RCC 7860 (cell line): ENCODE data around the gene MATN4.

ENCODE experiments used
- DNase-seq: peaks from one replicate; pipeline ENCODE4 v3.0.0-alpha.2; 2015; ENCODE audit warnings: low spot score
- FAIRE-seq: peaks from 2 replicates; lab custom pipeline; 2012; peaks lifted over from hg19 to GRCh38; lab: Jason Lieb, UNC

The MATN4 gene

DNA sequence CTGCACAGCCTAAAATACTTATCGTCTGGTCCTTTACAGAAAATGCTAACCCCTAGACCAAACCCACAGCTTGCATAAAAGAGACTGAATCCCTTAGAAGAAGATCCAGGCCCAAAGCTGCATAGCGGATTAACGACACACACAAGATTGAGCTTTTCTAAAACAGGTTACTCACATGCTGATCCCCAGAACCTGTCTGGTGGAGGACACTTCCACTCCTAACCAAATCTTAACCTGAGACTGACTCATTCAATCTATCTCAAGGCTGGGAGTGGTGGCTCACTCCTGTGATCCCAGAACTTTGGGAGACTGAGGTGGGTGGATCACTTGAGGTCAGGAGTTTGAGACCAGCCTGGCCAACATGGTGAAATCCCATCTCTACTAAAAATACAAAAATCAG, 50.9 kb downstream of the MATN4 start:
- no peak for DNase-seq
- no peak for FAIRE-seq

DNA sequence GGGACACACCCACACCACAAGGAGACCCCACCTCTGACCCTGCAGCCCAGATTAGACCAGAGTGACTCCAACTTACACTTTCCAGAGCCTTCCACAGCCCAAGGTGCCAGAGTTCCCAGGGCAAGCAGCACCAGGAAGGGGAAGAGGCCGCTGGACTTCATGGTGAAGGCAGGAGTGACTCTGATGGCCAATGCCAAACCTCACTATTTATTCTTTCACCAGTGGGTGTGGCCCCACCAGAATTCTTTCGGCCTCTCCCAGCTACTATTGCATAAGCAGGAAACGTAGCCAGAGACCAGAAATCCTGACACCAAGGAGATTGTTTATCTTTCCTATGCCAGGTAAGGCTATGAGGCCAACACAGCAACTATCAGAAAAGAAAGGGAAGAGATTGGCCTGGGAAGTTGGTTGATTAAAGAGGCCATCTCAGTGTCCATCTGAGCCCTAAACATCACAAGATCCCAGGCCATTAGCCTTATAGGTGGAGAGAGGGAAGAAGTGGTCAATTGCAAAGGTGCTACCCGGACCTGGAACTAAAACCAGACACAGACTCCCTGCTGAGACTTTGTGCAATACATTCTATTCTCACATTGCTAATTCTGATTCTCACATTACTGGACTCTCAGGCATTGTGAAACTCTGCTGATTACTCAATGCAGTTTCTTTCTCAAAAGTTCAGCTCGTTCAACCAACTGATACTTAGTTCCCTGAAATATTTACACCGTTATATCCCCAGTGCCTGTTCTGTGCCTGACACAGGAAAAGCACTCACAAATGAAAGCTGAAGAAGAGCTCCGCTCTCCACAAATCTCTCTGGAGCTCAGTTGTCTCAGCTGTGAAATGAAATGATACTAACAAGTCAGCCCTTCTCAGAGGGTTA, 53.5 kb downstream of the MATN4 start, which contains the start of gene SLPI:
SLPI (minus strand) TSS at position 182 of the 880 bp plus-strand sequence; CDS start at position 161, 21 bp downstream.
- FAIRE-seq, result no peak

DNA sequence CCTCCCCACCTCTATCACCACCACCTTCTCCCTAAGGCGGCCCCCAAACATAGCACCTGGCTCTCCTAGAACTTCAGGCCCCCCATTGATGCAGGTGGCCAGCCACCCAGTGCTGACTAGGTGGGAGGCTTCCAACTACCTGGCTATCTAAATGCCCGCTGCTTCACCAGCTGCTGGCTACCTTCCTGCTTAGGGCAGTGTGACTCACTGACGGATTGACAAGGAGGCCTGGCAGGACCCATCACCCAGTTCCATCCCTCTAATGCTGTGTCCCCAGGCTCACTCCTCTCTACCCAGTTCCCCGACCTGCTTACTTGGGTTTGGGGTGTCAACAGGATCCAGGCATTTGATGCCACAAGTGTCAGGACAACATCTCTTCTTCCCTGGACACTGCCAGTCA, 54.8 kb downstream of the MATN4 start:
- DNase-seq (no peak), FAIRE-seq (no peak)

More for the DNA sequence above, 53.5 kb downstream of the MATN4 start, which contains the start of gene SLPI:
- DNase-seq, result no peak

DNA sequence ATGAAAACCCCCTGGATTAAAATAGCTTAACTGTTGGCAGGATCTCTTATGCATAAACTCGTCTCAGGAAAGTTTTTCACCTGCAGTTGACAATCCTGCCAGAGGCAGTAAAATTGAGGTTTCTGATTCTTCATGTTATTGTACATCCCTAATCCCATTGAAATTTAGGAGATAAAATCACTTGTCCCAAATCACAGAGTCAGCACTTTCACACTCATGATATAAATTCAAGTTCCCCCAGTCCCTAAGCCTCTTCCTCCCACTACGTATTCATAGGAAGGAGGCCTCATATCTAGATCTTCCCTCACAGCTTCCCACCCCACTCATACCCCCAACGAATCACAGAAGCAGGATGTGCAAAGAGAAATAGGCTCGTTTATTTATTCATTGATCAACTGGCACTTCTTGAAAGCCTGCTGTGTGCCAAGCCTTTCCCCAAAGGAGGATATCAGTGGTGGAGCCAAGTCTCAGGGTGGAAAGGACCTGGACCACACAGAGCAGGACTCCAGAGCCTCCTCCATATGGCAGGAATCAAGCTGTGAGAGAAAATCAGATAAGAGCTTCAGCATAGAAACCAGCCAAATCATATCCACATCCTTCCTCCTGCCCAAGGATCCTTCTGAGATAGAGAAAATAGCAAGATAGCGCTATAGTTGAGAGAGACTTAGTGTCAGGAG, 56.1 kb downstream of the MATN4 start:
- FAIRE-seq, result no peak

DNA sequence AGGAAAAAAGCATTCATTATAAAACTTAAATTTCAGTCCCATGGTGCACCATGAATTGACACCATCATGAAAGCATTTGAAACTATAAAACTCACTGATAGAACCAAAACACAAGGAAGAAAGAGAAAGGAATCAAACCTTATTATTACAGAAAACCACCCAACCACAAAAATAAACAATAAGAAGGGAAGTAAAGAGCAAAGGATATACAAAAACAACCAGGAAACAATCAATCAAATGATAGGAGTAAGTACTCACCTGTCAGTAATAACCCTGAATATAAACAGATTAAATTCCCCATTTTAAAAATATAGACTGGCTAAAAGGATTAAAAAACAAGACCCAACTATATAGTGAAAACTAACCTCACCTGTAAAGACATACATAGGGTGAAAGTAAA, 59.5 kb downstream of the MATN4 start:
- DNase-seq (no peak), FAIRE-seq (no peak)

More for the DNA sequence above, 56.1 kb downstream of the MATN4 start:
- DNase-seq, result no peak

DNA sequence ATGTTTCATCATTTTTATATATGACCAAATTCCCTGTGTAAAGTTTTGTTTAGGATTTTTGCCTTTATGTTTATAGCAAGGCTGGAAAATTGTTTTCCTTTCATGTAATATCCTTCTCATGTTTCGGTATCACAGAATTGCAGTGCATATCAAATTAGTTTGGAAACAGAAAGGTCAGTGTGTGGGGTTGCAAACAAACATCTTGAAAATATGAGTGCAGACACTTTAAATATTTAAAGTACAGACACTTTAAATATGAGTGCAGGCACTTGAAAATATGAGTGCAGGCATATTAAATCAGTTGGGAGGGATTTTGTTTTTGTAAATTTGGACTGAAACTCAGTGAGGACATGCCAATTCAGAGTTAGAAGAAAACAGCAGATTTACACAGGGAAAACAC, 60.2 kb downstream of the MATN4 start:
- no peak for FAIRE-seq

DNA sequence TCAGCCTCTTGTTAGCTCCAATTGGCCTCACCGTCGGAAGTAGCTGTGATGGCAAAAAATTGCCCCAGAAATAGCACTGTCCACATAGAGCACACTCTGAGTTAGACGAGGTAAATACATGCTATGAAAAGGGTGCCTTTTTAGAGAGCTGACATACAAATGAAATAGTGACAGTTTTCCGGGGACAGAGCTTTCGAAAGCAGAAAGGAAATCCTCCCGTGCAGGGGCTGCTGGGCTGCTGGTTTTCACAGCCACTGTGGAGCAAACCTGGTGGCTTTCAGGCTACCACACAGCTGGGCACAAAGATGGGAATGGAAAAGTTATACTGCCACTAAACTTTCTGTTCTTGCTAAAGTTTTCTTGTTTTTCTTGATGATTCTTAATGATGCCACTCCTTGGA, 62.0 kb downstream of the MATN4 start:
- FAIRE-seq (no peak), DNase-seq (no peak)

More for the DNA sequence above, 60.2 kb downstream of the MATN4 start:
- DNase-seq, result no peak
